SKM-1 treated with dmso at 0.1 percent for 144 hours (cell line): Measurements from ENCODE around the gene HRH1.

Experiments
- DNase-seq: peaks from one replicate; lab custom pipeline; 2025; ENCODE audit not compliant: unreplicated experiment; lab: John Stamatoyannopoulos, UW

The HRH1 gene

DNA sequence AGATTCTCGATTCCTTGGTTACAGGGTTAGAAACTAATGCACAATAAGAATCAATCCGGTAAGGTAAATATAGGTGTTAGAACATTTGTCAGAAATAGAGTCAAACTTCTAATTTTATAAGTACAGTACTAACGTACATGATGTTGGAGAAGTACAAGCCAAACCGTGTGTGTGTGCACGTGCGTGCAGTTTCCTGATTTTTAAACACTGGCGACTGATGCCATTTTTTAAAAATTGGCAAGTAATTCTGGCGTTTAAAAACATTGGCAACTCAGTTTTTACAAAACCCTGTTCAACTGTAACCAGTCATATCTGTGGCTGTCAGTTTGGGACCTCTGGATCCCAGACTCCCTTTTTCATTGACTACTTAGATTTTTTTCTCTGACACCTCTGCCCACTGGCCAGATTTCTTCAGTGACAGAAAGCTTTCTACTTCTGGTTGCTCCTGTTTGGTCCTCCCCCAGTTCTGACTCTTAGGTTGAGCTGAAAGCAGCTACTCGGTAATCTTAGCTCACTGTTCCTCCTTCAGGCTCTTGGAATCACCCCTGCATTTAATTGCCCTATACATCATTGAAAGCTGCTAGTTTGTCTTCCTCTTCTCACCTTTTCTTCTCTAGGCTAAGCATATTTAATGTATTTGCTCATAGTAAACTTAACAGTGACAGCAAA, 118.7 kb downstream of the HRH1 start:
- peak; percentile 22 for DNase-seq

DNA sequence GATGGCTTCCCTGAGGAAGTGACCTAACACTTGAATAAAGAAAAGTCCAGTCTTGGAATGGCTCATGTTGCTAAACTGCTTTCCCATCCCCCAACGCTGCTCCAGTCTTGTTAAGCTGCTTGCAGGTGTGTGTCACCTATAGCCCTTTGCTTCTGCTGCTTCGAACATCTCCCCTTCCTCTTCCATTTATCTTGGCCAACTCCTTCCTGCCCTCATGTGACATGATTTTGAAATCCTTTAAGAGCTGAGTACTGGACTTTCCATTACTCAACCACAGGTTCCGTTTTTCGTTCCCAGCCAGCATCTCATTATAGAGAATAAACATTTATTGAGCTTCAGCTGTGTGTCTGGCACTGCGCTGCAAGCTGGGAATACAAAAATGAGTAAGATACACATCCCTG, 119.6 kb downstream of the HRH1 start:
- DNase-seq, result peak; percentile 96

DNA sequence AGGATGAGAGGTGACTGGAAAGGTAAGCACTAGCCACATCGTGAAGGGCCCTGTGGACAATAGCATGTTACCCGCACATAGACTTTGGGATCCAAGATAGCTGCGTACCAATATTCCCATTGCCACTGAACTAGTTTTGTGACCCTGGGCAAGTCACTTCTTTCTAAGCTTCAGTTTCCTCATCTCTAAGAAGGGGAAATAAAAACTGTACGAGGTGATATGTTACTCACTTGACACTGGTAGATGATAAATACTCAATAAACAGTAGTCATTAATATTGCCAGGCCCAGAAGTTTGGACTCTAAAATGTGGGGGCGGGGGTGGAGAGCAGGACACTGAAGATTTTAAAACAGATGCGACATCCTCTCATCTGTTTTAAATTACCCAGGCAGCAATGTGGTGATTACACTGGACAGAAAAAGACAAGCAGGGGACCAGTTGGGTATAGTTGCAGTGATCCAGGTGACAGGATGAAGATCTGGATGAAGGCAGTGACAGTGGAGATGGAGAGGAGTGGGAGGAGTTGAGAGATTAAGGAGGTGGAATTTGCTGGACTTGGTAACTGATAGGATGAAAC, 120.4 kb downstream of the HRH1 start:
- DNase-seq, result no peak

DNA sequence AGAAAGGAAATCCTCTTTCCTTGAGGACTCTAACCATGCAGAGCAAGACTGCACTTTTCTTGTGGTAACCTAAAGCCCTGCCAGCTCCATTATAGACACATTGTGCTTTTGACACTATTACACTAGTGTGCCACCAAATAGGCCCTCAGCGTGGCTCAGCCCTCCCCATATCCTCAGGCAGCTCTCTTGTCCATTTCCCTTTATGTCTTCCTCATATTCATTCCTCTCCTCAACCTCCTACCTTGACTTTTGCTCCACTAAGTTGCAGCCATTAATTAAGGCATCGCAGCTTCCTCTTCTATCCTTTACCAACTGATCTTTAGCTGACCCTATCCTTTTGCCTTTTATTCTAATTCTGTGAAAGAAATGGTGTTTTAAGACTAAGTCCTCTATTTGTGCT, 121.6 kb downstream of the HRH1 start:
- DNase-seq, result peak; percentile 33

DNA sequence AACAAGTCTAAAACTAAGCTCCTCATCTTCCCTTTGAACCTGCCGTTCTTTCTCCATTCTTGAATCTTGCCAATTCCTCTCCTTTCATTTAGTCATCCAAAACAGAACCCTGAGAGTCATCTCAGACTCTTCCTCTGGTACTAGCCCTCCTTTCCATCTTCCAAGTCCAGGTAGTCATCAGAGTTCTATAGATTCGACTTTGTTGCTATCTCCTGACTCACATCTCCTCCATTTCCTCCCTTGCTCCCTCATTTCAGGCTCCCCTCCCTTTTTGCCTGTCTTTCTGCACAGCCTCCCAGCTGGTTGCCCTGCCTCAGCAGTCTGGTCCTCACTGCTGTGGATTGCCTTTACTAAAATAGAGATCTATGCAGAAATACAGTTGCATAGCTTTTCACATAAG, 122.6 kb downstream of the HRH1 start:
- DNase-seq, result no peak

DNA sequence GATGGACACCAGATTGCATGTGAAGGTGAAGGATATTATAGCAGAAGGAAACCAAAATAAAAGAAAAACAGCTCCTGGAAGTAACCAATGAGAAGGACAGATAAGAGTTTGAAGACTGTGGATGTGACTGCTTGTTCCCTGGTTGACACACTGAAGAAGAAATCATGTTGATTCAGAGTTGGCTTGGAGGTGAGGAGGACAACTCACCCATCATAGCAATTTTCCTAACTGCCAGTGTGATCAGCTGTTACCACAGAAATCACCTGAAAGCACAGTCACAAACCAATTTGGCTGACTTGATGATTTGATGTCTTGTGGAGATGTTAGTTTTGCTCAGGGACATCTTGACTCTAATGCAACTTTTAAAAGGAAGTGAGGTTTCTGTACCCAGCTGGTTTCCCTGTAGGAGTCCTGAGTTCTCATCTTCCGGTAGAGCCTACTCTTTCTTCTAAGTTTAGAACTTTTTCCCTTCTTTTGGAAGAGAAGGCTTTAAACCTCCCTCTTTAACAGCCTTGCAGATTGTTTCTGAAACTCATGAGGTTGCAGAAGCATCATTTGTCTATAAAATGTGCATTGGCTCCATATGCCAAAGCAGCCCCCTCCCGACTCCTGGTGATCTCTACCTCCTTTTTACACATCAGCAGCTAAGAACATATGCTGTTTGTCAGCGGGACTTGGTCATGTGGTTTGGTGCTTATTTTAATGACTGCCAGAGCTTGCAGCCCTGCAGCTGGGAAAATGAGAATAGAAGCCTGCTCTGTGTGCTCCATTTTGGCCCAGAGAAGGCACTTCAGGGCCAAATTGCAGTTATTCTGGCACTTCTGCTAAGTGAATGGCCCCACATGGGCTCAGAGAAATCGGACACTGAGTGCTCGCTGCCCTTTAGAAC, 128.2 kb downstream of the HRH1 start:
- no peak for DNase-seq

DNA sequence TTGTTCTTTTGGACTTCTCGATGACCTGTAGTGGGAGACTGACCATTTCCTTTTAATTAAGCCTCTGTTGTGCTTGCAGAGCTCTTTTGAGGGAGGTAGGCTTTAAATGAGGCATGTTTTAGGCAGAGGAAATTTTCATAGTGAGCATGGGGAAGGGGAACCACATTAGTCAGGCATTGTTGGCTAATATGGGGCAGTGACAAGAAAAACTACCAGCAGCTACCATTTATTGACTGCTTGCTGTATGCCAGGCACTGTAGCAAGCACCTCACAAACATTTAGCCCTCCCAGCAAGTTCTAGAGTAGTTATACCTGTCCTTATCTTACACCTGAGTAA, 128.8 kb downstream of the HRH1 start:
- no peak for DNase-seq

DNA sequence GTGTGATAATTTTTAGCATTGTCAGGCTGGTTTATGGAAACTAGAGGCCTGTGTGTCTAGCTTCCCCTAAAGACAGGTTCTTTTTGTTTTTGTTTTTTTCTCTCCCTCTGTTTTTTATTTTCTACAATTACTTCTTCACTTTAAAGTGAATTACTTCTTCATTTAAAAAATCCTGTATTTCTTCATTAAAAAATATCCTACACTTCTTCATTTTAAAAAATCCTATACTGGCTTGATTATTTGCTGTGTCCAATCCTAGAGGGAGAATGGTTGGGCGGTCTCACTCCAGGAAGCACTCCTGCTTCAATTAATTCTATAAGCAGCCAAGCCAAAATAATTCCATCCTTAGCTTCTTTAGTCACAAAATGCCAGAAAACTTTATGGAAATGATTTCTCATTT, 129.7 kb downstream of the HRH1 start:
- no peak for DNase-seq

DNA sequence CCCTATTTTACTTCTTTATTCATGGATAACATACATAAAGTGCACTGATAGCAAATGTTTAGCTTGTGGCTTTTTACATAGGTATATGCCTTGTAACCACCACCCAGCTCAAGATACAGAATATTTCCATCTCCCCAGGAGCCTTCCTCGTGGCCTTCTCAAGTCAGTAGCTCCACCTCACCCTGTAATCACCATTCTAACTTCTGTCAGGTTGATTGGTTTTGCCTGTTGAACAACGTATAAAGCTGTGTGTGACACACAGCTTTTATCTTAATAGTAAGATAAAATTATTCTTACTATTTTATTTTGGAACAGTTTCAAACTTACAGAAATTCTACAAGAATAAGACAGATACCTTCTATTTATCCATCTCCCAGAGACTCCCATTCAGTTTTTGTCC, 131.2 kb downstream of the HRH1 start:
- DNase-seq, result no peak

DNA sequence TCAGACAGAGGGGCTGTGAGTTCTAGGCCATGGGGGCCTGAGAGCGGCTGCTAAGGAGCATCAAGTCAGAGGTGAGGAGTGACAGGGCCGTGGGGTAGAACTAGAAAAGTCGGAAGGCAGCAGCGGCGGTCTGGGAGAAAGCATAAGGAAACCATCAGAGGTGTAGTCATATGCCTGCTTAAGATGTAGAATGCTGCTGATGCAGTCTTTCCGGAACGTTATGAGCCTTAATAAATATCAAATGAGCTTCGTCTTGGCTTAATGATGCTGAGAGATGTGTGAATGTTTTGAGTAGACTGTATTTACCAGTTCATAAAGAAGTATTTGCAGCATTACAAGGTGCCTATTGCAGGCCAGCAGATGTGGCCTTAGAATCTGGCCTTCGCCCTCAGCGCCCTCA, 133.1 kb downstream of the HRH1 start:
- DNase-seq, result no peak

DNA sequence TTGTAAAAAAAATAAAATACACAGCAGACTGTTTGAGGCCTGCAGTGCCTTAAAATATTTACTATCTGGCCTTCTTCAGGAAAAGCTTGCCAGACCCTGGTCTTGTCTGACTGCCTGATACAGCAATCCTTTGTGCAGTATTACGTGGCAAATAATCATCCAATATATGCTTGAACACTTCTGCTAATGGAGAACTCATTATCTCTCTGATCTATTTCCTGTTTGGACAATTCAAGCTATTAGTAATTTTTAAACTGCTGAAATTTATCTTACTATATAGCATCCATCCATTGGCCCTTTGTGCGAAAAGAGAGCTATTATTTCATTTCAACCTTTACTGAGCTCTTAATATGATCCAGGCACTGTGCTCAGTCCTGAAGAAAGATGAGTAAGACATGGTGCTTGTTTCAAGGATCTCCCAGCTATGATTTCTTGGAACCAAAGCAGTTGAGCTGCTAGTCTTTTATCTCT, 133.8 kb downstream of the HRH1 start:
- no peak for DNase-seq

DNA sequence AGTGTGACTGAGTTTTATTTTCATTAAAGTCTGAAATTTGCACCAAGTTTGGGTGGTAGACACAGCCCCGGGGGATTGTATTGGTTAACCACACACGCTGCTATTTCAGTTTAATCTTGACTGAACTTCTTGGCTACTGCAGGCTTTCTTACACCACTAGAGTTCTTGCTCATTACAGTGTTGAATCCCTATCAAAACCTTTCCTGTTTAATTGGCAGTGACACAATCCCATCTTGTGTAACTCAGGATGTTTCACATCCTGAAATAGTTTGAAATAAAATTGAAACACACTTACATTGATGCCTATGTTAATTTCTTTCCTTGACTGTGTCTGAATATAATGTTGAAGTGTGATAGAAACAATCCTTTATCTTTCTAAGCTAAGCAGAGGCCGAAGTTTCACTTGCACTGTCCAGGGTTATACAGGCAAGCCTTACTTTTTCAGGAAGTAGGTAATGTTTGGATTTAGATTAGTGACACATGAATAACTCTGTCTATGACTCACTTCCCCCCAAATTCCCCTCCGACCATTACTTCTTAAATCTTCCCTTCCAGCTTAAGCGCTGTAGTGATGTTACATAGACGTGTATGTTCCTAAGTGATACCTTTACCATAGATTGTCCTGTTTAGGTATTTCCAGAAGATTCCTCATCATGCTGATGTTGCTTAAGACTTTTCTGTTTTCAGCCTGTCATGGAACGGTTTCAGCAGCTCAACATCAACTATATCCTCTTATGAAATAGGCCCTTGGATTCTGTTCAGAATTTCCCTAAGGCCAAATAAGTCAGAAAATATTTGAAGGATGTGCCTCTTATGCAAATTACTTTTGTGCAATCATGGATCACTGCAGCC, 134.7 kb downstream of the HRH1 start:
- DNase-seq, result peak; percentile 93

DNA sequence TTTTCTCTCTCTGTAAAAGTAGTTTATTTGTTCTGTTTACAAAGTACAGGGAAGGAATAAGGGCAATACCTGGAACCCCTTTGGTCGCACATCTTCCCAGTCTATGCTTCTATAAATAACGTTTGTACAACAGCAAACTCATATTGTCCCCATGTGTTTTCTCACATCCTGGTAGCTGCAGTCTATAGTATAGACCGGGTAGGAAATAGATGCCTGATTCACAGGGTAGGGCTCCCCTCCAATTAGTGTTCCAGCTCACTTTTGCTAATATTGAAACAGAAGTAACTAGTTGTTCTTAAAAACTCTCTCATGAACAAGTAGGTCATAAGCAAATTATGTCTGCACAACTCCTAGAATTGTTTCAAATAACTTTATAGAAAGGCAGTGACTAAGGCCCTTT, 135.6 kb downstream of the HRH1 start:
- no peak for DNase-seq

DNA sequence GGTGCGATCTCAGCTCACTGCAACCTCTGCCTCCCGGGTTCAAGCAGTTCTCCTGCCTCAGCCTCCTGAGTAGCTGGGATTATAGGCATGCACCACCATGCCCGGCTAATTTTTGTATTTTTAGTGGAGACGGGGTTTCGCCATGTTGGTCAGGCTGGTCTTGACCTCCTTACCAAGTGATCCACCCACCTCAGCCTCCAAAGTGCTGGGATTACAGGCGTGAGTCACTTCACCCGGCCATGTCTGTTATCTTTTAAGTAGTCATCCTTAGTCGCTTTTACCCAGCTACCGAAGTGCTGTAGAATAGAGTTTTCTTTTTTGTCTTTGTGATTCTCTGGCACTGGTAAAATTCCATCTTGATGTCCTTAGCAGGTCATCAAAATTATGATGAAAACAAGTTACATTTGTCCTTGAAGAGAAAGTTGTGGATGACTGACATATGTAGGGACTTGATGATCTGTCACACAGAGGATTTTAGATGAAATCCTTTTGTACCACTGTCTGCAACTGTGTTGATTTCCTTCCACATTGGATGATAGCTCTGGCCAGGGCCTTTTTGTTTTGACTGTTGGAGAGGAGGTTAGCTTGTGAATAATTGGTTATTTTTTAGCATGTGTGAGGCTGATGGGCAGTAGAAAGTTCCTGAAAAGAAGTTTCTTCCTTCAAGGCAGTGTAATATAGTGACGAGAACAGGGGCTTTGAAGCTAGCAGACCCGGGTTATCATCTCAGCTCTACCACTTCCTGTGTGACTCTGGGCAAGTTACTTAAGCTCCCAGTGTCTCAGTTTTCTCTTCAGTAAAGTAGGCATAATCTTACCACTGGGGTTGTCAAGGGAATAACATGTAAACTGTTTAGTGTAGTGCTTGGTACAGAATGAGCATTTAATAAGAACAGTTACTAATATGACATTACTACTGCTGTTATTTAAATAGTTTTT, 136.7 kb downstream of the HRH1 start:
- peak; percentile 28 for DNase-seq

DNA sequence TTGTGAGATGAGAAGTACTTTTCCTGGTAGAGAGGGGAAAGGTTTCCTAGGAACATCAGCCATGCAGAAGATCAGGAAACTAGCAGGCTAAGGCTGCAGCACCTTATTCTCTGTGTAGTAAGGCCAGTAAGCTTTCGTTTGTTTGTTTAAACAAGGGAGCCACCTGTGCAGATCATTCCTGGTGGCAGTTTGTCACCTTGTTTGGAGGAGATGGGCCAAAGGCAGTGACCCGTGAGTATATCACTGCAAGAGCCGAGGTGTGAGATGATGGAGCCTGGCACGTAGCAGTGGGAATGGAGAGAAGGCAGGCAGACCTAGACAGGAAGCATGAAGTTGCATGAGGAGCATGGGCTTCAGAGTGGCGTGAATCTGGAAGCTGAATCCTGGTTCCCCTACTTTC, 137.5 kb downstream of the HRH1 start:
- no peak for DNase-seq

DNA sequence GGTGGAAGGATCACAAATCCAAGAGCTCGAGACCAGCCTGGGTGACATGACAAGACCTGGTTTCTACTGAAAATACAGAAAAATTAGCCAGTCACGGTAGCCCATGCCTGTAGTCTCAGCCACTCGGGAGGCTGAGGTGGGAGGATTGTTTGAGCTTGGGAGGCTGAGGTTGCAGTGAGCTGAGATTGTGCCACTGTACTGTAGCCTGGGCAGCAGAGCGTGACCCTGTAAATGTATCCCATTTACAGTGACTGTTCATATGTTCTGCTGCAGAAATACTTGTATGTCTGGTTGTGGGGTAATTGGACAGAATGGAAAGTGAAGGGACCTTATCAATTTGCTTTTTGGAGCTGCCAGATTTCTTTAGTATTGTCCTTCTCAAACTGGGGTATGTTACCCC, 142.8 kb downstream of the HRH1 start:
- DNase-seq, result no peak

DNA sequence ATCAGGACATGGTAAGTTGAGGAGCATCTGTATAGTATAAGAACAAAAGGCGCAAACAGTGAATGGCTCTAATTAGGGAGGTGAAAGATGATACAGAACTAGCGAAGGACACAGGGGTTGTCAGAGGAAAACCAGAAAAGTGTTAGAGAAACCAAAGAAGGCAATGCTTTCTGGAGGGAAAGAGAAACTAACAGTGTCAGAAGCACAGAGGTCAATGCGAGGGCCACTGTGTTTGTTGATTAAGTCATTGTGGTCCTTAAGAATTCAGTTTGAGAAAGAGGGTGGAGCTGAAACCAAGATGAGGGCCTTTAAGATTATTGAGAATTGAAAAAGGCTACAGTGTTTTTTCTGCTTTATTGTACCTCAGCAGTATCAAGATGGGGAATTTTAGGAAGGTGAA, 146.7 kb downstream of the HRH1 start:
- DNase-seq, result no peak

DNA sequence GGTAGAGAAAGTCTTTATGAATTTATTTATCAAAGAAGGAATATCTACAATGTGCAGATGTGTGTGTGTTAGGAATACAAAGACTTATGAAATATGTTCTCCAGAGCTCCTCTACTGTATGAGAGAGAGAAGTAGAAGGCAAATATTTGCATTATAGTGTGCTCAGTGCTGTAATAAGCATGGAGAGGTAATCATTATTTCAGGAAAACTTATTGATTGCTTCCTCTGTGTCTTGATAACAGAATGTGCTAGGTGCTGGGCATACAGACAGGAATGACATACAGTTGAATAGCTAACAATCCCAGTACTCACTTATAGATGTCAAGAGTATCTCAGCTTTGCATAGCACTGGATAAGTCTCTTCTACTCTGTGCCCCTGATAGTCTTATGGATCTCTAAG, 148.2 kb downstream of the HRH1 start:
- no peak for DNase-seq

DNA sequence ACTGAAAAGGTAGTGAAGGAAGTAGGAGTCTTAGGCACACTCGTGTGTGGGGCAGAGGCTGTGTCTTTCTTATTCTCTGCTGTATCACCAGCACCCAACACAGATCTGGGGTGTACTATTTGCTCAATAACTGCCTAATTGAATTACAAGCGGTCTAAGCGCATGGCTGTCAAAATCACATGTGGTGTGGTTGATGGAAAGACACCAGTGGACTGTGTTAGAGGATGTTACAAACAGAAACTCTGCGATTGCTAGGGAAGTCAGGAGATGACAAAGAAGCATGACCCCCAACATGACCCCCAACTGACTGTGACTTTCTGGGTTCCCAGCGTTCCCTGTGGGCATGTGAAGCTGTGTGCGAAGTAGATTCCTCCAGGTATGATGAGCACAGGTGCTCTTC, 149.9 kb downstream of the HRH1 start:
- no peak for DNase-seq

DNA sequence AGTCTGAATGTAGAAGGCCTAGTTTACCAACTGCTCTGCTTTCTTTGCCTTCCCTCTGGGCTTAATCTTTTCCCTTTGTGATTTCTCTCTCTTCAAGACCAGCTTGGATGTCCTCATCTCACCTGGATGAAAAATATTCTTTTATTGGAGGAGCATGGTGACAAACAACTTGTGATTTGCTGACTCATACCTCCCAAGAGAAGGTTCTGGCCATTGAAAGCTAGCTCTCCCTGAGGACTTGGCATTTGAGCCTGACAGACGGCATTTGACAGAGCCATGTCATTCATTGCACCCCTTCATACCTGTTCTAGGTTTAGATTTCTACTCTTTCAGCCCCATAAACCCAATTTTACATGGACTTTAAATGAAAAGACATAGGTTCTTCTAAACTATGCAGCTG, 151.2 kb downstream of the HRH1 start:
- DNase-seq, result no peak
